CD4-positive, CD25-positive, alpha-beta regulatory T cell (primary cell): ENCODE results near the gene FLYWCH2. TPM values are rescaled to one million over a fixed set of nuclear protein-coding genes. Genes with fewer than 3 reads are reported as not detected.

ENCODE experiments used
- ATAC-seq, 2 donors: fragments of 150-1000 bp; cut with Tn5 transposase; one replicate each; pipeline ENCODE4 v1.10.0; 2021; ENCODE audit warnings: low read depth in 2 of 2, moderate number of reproducible peaks in 2 of 2, moderate library complexity in 1 of 2
- DNase-seq, 3 donors: peaks; one replicate each; pipeline versions ENCODE4 v3.0.0 to v3.0.0-alpha.2; 2012 to 2022; ENCODE audit warnings: mixed read lengths in 1 of 3
- H3K27ac ChIP-seq: one replicate; pipeline ENCODE4 v1.7.0; 2013; ENCODE audit warnings: mild to moderate bottlenecking, low read length; ENCODE audit not compliant: insufficient read depth, poor library complexity, severe bottlenecking
- H3K27me3 ChIP-seq: one replicate; pipeline ENCODE4 v1.7.0; 2013; ENCODE audit warnings: low read length; ENCODE audit not compliant: control insufficient read depth, insufficient read depth
- H3K36me3 ChIP-seq: one replicate; pipeline ENCODE4 v1.7.0; 2013; ENCODE audit warnings: mild to moderate bottlenecking, low read length, moderate library complexity; ENCODE audit not compliant: control insufficient read depth, insufficient read depth
- H3K4me1 ChIP-seq: 2 replicates; pipeline ENCODE4 v1.7.0; 2013; ENCODE audit warnings: mild to moderate bottlenecking, low read length; ENCODE audit not compliant: insufficient read depth, control insufficient read depth, poor library complexity, severe bottlenecking
- H3K4me3 ChIP-seq: one replicate; pipeline ENCODE4 v1.7.0; 2013; ENCODE audit warnings: low read depth, mild to moderate bottlenecking, low read length, moderate library complexity
- H3K9me3 ChIP-seq, 2 experiments: 1 replicate in 1 of 2; 2 replicates in 1 of 2; pipeline ENCODE4 v1.7.0; 2013; ENCODE audit warnings: low read length in 2 of 2, mild to moderate bottlenecking in 1 of 2, moderate library complexity in 1 of 2; ENCODE audit not compliant: control insufficient read depth in 2 of 2
- H3K27ac Mint-ChIP-seq, 3 donors: one replicate each; pipeline ENCODE4 v1.8.0; 2020 to 2022; ENCODE audit warnings: mild to moderate bottlenecking in 3 of 3, mixed read lengths in 3 of 3, moderate library complexity in 2 of 3
- H3K27me3 Mint-ChIP-seq: one replicate; pipeline ENCODE4 v1.8.0; 2022; ENCODE audit warnings: mild to moderate bottlenecking, mixed read lengths
- H3K36me3 Mint-ChIP-seq: one replicate; pipeline ENCODE4 v1.8.0; 2020; ENCODE audit warnings: mixed read lengths
- H3K4me1 Mint-ChIP-seq, 4 donors: one replicate each; pipeline ENCODE4 v1.8.0; 2020 to 2022; ENCODE audit warnings: mixed read lengths in 4 of 4, mild to moderate bottlenecking in 1 of 4
- H3K4me3 Mint-ChIP-seq, 4 donors: one replicate each; pipeline ENCODE4 v1.8.0; 2020 to 2022; ENCODE audit warnings: mild to moderate bottlenecking in 4 of 4, mixed read lengths in 4 of 4, moderate library complexity in 3 of 4
- H3K9me3 Mint-ChIP-seq, 7 donors: one replicate each; pipeline ENCODE4 v1.8.0; 2020 to 2022; ENCODE audit warnings: mixed read lengths in 7 of 7, mild to moderate bottlenecking in 3 of 7, moderate library complexity in 2 of 7
- polyA plus RNA-seq, 4 donors: library from polyadenylated mRNA; unstranded; fragments of 300-500 nt; fragmentation: Illumina TruSeq; gene quantifications; one replicate each; pipeline ENCODE4 v1.2.3, GENCODE V29; 2021
- total RNA-seq: library from RNA; stranded (reverse); gene quantifications from one replicate; pipeline ENCODE4 v1.2.3, GENCODE V29; 2022

Gene FLYWCH2
- total and polyA plus RNA-seq, 5 donors from 2014 or later = 12.8 to 27.1 (median 17.8) TPM

- Mint-ChIP-seq H3K27me3 (peaks cover 22% of the 10 kb centered on the region), H3K27ac (peak overlapping the region in 2 of 3 donors; percentile 62 to 77), H3K4me1 (peaks cover 0 to 4% (median under 1%) of the 10 kb centered on the region in 4 donors), H3K4me3 (peak overlapping the region in 1 of 4 donors; percentile 27), H3K36me3 (peaks cover under 1% of the 10 kb centered on the region), H3K9me3 (peaks cover 0 to 3% (median 0%) of the 10 kb centered on the region in 7 donors)
- Histone ChIP-seq H3K27ac (no peak overlapping the region), H3K36me3 (no peaks in the 10 kb centered on the region), H3K9me3 (peaks cover 0 to 3% of the 10 kb centered on the region in 2 experiments), H3K27me3 (no peaks in the 10 kb centered on the region), H3K4me1 (no peaks in the 10 kb centered on the region), H3K4me3 (no peak overlapping the region)
- no peak for ATAC-seq
- no peak for DNase-seq
These were observed 33.9 kb upstream of the FLYWCH2 start for GRCh38 chr16:2848933-2849725.

DNA sequence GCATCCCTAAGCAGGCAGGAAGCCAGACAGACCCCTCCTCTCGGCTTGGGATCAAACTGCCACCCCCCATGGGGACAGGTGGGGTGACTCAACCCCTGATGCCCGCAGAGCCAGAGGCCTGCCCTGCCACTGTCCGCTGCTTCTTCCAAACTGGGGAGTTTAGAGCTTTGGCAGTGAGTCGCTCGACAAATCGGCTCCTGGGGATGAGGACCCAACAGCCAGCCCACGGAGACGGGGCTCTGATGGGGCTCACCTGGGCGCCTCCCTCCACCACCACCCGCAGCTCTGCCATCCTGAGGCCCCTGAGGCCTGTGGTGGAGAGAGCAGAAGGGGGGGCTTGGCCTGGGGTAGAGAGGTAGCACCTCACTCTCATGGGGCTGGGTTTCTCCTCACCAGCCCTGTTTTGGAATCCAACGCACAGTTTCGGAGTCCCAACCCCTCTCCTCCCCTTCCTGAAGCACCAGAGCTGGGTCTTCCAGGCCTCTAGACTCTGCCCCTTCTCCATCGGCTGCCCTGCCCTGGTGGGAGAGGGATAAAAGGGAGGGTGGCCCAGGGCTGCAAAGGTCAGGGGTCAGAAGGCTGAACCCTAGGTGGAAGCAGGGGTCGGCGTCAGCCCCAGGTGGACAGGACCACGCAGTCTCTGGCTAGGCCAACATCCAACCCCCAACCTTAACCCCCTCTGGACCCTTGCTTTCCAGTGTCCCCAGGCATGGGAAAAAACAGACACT lies 30.8 kb upstream of the FLYWCH2 start:
- H3K27me3 Mint-ChIP-seq = peaks cover 27% of the 10 kb centered on the region

GRCh38 chr16:2852731-2853507 lies 30.1 kb upstream of the FLYWCH2 start:
- ATAC-seq = no peak
- H3K36me3 Mint-ChIP-seq = peaks cover 6% of the 10 kb centered on the region
- peaks cover 32% of the 10 kb centered on the region for H3K27me3 Mint-ChIP-seq

More for the DNA sequence above, 30.8 kb upstream of the FLYWCH2 start:
- DNase-seq (no peak), ATAC-seq (no peak)
- H3K36me3 ChIP-seq = no peaks in the 10 kb centered on the region
- no peaks in the 10 kb centered on the region for H3K27me3 ChIP-seq
- H3K9me3 ChIP-seq = peaks cover 2 to 10% of the 10 kb centered on the region in 2 experiments
- Mint-ChIP-seq H3K36me3 (peaks cover 6% of the 10 kb centered on the region), H3K27ac (no peak overlapping the region), H3K4me1 (no peaks in the 10 kb centered on the region), H3K9me3 (peaks cover 0 to 9% (median 6%) of the 10 kb centered on the region in 7 donors), H3K4me3 (no peak overlapping the region)
- H3K4me1 ChIP-seq = no peaks in the 10 kb centered on the region
- H3K4me3 ChIP-seq = no peak overlapping the region
- H3K27ac ChIP-seq = no peak overlapping the region

DNA sequence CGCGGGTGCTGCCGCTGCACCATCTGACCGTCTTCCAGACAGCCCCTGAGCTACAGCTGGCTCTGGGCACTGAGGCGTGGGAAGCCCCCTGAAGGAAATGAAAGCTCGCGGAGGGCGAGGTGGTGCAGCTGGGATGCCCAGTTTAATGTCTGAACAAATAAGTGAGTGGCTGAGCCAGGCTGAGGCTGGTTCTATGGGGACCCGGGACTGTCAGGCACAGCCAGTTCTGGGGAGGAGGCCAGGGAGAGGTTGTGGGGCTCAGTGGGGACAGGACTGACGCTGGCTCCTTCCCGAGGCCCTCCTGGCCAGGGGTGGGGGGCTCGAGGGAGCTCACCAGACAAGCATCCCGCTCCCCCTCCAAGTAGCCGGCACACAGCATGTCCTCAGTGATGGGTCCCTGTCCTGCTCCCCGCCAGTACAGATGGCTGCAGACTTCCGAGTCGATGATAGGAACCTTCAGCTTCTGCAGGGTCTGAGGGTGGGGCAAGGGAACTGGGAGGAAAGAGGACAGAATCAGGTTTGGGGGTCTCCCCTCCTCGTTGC lies 29.4 kb upstream of the FLYWCH2 start:
- peaks cover 2 to 10% of the 10 kb centered on the region in 2 experiments for H3K9me3 ChIP-seq
- ATAC-seq = no peak
- no peaks in the 10 kb centered on the region for H3K36me3 ChIP-seq
- no peaks in the 10 kb centered on the region for H3K27me3 ChIP-seq
- H3K4me3 Mint-ChIP-seq = no peak overlapping the region
- H3K4me1 ChIP-seq = peaks cover 13% of the 10 kb centered on the region
- DNase-seq = no peak
- no peak overlapping the region for H3K4me3 ChIP-seq
- H3K27ac ChIP-seq = no peak overlapping the region
- no peak overlapping the region for H3K27ac Mint-ChIP-seq
- H3K27me3 Mint-ChIP-seq = peaks cover 27% of the 10 kb centered on the region
- H3K9me3 Mint-ChIP-seq = peaks cover 0 to 9% (median 6%) of the 10 kb centered on the region in 7 donors
- peaks cover 6% of the 10 kb centered on the region for H3K36me3 Mint-ChIP-seq
- H3K4me1 Mint-ChIP-seq = peaks cover 0 to 5% (median under 1%) of the 10 kb centered on the region in 4 donors

More at GRCh38 chr16:2852731-2853507, 30.1 kb upstream of the FLYWCH2 start:
- no peak overlapping the region for H3K4me3 Mint-ChIP-seq
- H3K4me1 Mint-ChIP-seq = peaks cover 0 to 4% (median under 1%) of the 10 kb centered on the region in 4 donors
- peaks cover 2 to 10% of the 10 kb centered on the region in 2 experiments for H3K9me3 ChIP-seq
- DNase-seq = no peak
- no peaks in the 10 kb centered on the region for H3K36me3 ChIP-seq
- no peaks in the 10 kb centered on the region for H3K27me3 ChIP-seq
- no peak overlapping the region for H3K27ac ChIP-seq
- peaks cover 6% of the 10 kb centered on the region for H3K4me1 ChIP-seq
- no peak overlapping the region for H3K27ac Mint-ChIP-seq
- H3K4me3 ChIP-seq = no peak overlapping the region
- peaks cover 0 to 9% (median 6%) of the 10 kb centered on the region in 7 donors for H3K9me3 Mint-ChIP-seq

DNA sequence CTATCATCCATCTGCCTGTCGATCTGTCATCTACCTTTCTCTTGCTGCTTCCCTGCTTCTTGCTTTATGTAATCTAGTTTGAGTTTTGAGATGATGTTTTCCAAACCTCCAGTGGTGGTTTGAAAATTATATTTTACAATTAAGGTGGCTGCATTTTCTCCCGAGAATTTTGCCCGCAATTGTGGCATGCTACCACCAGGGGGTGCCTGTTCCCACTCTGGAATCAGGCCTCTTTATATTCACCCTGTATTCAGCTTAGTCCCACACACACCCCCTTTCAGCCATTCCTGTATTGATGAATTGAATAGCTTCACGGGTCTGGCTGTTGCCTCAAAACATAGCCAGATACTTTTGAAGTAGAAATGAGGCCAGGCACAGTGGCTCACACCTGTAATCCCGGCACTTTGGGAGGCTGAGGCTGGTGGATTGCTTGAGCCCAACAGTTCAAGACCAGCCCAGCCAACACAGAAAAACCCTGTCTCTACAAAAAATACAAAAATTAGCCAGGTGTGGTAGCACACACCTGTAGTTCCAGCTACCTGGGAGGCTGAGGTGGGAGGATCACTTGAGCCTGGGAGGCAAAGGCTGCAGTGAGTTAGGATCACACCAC lies 28.2 kb upstream of the FLYWCH2 start:
- Mint-ChIP-seq H3K36me3 (peaks cover 6% of the 10 kb centered on the region), H3K4me1 (peaks cover 0 to 8% (median under 1%) of the 10 kb centered on the region in 4 donors), H3K27ac (peak overlapping the region in 1 of 3 donors; percentile 28), H3K27me3 (peaks cover 22% of the 10 kb centered on the region), H3K4me3 (no peak overlapping the region), H3K9me3 (peaks cover 0 to 9% (median 6%) of the 10 kb centered on the region in 7 donors)
- ATAC-seq (no peak), DNase-seq (no peak)
- H3K4me3 ChIP-seq = no peak overlapping the region
- no peaks in the 10 kb centered on the region for H3K36me3 ChIP-seq
- no peaks in the 10 kb centered on the region for H3K27me3 ChIP-seq
- peaks cover 2 to 10% of the 10 kb centered on the region in 2 experiments for H3K9me3 ChIP-seq
- peaks cover 13% of the 10 kb centered on the region for H3K4me1 ChIP-seq
- H3K27ac ChIP-seq = no peak overlapping the region

DNA sequence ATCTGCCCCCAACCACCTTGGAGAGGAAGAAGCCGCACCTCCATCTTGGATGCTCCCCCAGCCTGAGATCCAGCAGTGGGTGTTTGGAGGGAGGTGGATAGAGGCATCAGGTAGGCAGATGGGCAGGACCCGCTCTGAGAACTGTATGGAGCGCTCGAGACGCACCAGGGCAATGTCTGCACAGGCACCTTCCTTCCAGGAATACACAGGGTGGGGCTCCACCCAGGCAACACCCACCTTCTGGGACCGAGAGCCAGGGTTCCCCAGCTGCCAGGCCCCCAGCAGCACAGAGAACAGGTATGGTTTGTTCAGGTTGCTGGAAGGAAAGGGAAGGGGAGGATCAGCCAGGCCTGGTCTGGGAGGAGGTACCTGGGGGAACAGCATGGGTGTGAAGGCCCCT lies 27.5 kb upstream of the FLYWCH2 start:
- no peak overlapping the region for H3K27ac Mint-ChIP-seq

More for the DNA sequence above, 27.5 kb upstream of the FLYWCH2 start:
- Histone ChIP-seq H3K36me3 (no peaks in the 10 kb centered on the region), H3K9me3 (peaks cover 2 to 10% of the 10 kb centered on the region in 2 experiments), H3K4me1 (peaks cover 13% of the 10 kb centered on the region), H3K27ac (no peak overlapping the region), H3K4me3 (no peak overlapping the region), H3K27me3 (no peaks in the 10 kb centered on the region)
- DNase-seq (no peak), ATAC-seq (no peak)
- Mint-ChIP-seq H3K36me3 (peaks cover 6% of the 10 kb centered on the region), H3K9me3 (peaks cover 0 to 9% (median 6%) of the 10 kb centered on the region in 7 donors), H3K27me3 (peaks cover 28% of the 10 kb centered on the region), H3K4me3 (no peak overlapping the region), H3K4me1 (peaks cover 0 to 8% (median under 1%) of the 10 kb centered on the region in 4 donors)
